ENCODE measurements around the gene MOK.

Gene MOK

DNA sequence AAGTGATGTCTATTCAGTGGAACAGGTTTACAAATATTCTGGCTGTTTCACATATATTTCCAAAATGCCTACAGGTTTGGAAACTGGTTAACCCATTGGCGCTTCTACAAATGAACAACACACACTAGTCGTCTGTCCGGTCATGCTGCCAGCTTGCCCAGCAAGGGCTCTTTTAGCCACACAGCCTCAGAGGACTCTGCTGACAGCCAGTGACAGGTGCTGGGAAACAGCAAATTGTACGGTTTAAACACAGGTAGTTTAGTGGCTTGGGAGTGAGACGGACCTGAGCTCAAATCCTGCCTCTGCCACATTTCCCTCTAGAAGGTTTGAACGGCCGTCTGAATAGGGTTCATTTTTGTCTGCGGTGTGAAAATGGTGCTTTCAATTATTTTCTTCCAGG lies 53.8 kb downstream of the MOK start:
- Histone ChIP-seq H3K9me2 (replicated peaks; ENCODE audit: insufficient read depth, low read length) (no peaks in the 10 kb centered on the region), H3K27me3 (replicated peaks; ENCODE audit: insufficient read depth, low read length) (no peaks in the 10 kb centered on the region), H3K79me2 (ENCODE audit: low read length) (no peaks in the 10 kb centered on the region), H3K9me3 (replicated peaks; ENCODE audit: insufficient read depth, low read length) (no peaks in the 10 kb centered on the region), H3K36me3 (replicated peaks; ENCODE audit: insufficient read depth, low read length) (no peaks in the 10 kb centered on the region), H2AFZ (ENCODE audit: low read length) (no peak overlapping the region), H3K4me1 (ENCODE audit: low read length) (no peaks in the 10 kb centered on the region), H3K4me2 (ENCODE audit: low read depth, low read length) (no peak overlapping the region), H3K27ac (ENCODE audit: low read length) (no peak overlapping the region), H3K9ac (ENCODE audit: low read length) (no peak overlapping the region), H3F3A (ENCODE audit: insufficient read depth, low read length) (no peaks in the 10 kb centered on the region), H3K4me3 (ENCODE audit: low read length) (no peak overlapping the region), H4K20me1 (ENCODE audit: insufficient read depth, low read length) (no peaks in the 10 kb centered on the region)
- no peak for DNase-seq
- TF ChIP-seq EZH2 (optimal IDR thresholded peaks at IDR 0.05; ENCODE audit: low read depth, low read length) (no peak), EZH2phosphoT487 (IDR thresholded peaks at IDR 0.05; ENCODE audit: low read length) (no peak), CTCF (IDR thresholded peaks at IDR 0.05; ENCODE audit: low read length) (no peak)

GRCh38 chr14:102250636-102251035 lies 54.3 kb downstream of the MOK start:
- Histone ChIP-seq H3K4me2 (ENCODE audit: low read depth, low read length) (no peak overlapping the region), H3K36me3 (replicated peaks; ENCODE audit: insufficient read depth, low read length) (no peaks in the 10 kb centered on the region), H3K4me3 (ENCODE audit: low read length) (no peak overlapping the region), H3K9me2 (replicated peaks; ENCODE audit: insufficient read depth, low read length) (no peaks in the 10 kb centered on the region), H3K4me1 (ENCODE audit: low read length) (no peaks in the 10 kb centered on the region), H4K20me1 (ENCODE audit: insufficient read depth, low read length) (no peaks in the 10 kb centered on the region), H2AFZ (ENCODE audit: low read length) (no peak overlapping the region), H3K27me3 (replicated peaks; ENCODE audit: insufficient read depth, low read length) (no peaks in the 10 kb centered on the region), H3F3A (ENCODE audit: insufficient read depth, low read length) (no peaks in the 10 kb centered on the region), H3K27ac (ENCODE audit: low read length) (no peak overlapping the region), H3K79me2 (ENCODE audit: low read length) (no peaks in the 10 kb centered on the region), H3K9ac (ENCODE audit: low read length) (no peak overlapping the region), H3K9me3 (replicated peaks; ENCODE audit: insufficient read depth, low read length) (no peaks in the 10 kb centered on the region)
- TF ChIP-seq CTCF (IDR thresholded peaks at IDR 0.05; ENCODE audit: low read length) (no peak), EZH2 (optimal IDR thresholded peaks at IDR 0.05; ENCODE audit: low read depth, low read length) (no peak), EZH2phosphoT487 (IDR thresholded peaks at IDR 0.05; ENCODE audit: low read length) (no peak)
- DNase-seq = no peak

DNA sequence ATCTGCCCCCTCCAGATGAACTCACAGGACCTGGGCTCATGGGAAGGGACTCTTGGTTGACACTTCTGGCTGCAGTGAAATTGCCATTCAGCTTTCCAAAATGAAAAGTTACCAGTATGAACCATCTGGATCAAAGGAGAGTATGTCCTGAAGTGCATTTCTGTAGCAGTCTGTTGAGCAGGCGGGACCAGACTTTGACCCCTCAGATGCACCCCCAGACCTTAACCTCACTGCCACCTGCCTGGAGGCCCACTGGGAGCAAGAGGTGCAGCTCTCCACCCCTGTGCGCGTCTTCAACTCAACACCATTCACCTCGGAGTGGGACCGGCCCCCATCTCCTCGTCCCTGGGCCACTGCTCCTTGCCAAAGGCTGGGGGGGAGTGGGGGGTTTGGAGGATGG lies 55.0 kb downstream of the MOK start:
- Histone ChIP-seq H3K4me1 (ENCODE audit: low read length) (no peaks in the 10 kb centered on the region), H3K9ac (ENCODE audit: low read length) (no peak overlapping the region), H3K27me3 (replicated peaks; ENCODE audit: insufficient read depth, low read length) (no peaks in the 10 kb centered on the region), H3K4me3 (ENCODE audit: low read length) (no peak overlapping the region), H4K20me1 (ENCODE audit: insufficient read depth, low read length) (no peaks in the 10 kb centered on the region), H3F3A (ENCODE audit: insufficient read depth, low read length) (no peaks in the 10 kb centered on the region), H3K9me3 (replicated peaks; ENCODE audit: insufficient read depth, low read length) (no peaks in the 10 kb centered on the region), H3K9me2 (replicated peaks; ENCODE audit: insufficient read depth, low read length) (no peaks in the 10 kb centered on the region), H3K36me3 (replicated peaks; ENCODE audit: insufficient read depth, low read length) (no peaks in the 10 kb centered on the region), H3K4me2 (ENCODE audit: low read depth, low read length) (no peak overlapping the region), H3K27ac (ENCODE audit: low read length) (no peak overlapping the region), H3K79me2 (ENCODE audit: low read length) (no peaks in the 10 kb centered on the region), H2AFZ (ENCODE audit: low read length) (no peak overlapping the region)
- TF ChIP-seq EZH2phosphoT487 (IDR thresholded peaks at IDR 0.05; ENCODE audit: low read length) (no peak), EZH2 (optimal IDR thresholded peaks at IDR 0.05; ENCODE audit: low read depth, low read length) (no peak), CTCF (IDR thresholded peaks at IDR 0.05; ENCODE audit: low read length) (no peak)
- DNase-seq = no peak

Data from MM.1S (cell line).